H1 (cell line): Measurements from ENCODE around the gene GJC2. TPM values are rescaled to one million over a fixed set of nuclear protein-coding genes. Genes with fewer than 3 reads are reported as not detected.

Experiments
- BRCA1 ChIP-seq: IDR thresholded peaks from 2 replicates; pipeline ENCODE4 v1.6.1; 2012; ENCODE audit warnings: low read depth, low read length, improper control_type of control experiment
- CBX8 ChIP-seq: fragments of 300-800, 300-1000 bp; sonication (generic); IDR thresholded peaks from 2 replicates; pipeline ENCODE4 v1.7.1; 2016; ENCODE audit warnings: low read depth, low read length, borderline replicate concordance
- EGR1 ChIP-seq: IDR thresholded peaks from 2 replicates; pipeline ENCODE4 v1.6.1; 2011; ENCODE audit warnings: low read depth, low read length, borderline replicate concordance
- FOSL1 ChIP-seq: IDR thresholded peaks from 2 replicates; pipeline ENCODE4 v1.6.1; 2011; ENCODE audit warnings: mild to moderate bottlenecking, low read depth, low read length, moderate library complexity; ENCODE audit not compliant: insufficient read depth
- KDM5A ChIP-seq: fragments of 200-600 bp; IDR thresholded peaks from 2 replicates; pipeline ENCODE4 v1.7.1; 2012; ENCODE audit warnings: mild to moderate bottlenecking, low read length, inconsistent platforms, mixed read lengths
- RNF2 ChIP-seq: fragments of 200-900, 300-1000 bp; sonication (generic); IDR thresholded peaks from 2 replicates; pipeline ENCODE4 v1.7.1; 2016; ENCODE audit warnings: borderline replicate concordance, low read depth, mild to moderate bottlenecking, antibody characterized with exemption, low read length; ENCODE audit not compliant: poor library complexity, severe bottlenecking; ENCODE audit errors: missing control alignments
- SUZ12 ChIP-seq: fragments of 200-600 bp; sonication (generic); IDR thresholded peaks from 2 replicates; pipeline ENCODE4 v1.6.1; 2012; ENCODE audit warnings: mild to moderate bottlenecking, inconsistent platforms, low read length, moderate library complexity, mixed read lengths
- TCF12 ChIP-seq: IDR thresholded peaks from 2 replicates; pipeline ENCODE4 v1.6.1; 2011; ENCODE audit warnings: low read depth, mild to moderate bottlenecking, low read length
- polyA plus RNA-seq, 7 experiments: library from polyadenylated mRNA; depleted of rRNA in 3 of 7; stranded (reverse) in 5 of 7; unstranded in 2 of 7; fragments of >200 nt in 5 of 7; fragments of 200-250 nt in 2 of 7; gene quantifications; 1 replicate in 5 of 7; 2 replicates in 1 of 7; 4 replicates in 1 of 7; pipeline versions ENCODE4 v1.2.1 to v1.2.3, GENCODE V29; 2011 to 2013; ENCODE audit warnings: missing spikeins in 2 of 7, mixed read lengths in 2 of 7
- total RNA-seq: library from RNA; stranded (reverse); fragmentation: NEBNext Ultra II Directional; extraction: Animal tissue kit (Norgen Biotek cat#: 25700); gene quantifications from 2 replicates; pipeline ENCODE4 v1.2.1, GENCODE V29; 2021
- TF ChIP-seq, protein P1 (sequence below), 3 experiments: IDR thresholded peaks; 1 replicate in 2 of 3; 2 replicates in 1 of 3; pipeline versions ENCODE4 v1.5.1 to v1.6.1; 2011; ENCODE audit warnings: low read length in 3 of 3, mild to moderate bottlenecking in 3 of 3, inconsistent platforms in 2 of 3, low read depth in 1 of 3, moderate library complexity in 1 of 3; ENCODE audit not compliant: insufficient read depth in 1 of 3; ENCODE audit errors: control extremely low read depth in 1 of 3
- TF ChIP-seq, protein P2 (sequence below): IDR thresholded peaks from 2 replicates; pipeline ENCODE4 v1.6.1; 2012; ENCODE audit warnings: inconsistent platforms

GJC2 gene
- total and polyA plus RNA-seq, 2 of the 8 experiments (the other 6 are each of a cell fraction or from before 2014, with no cell fraction given): 0.17 to 0.54 TPM

DNA sequence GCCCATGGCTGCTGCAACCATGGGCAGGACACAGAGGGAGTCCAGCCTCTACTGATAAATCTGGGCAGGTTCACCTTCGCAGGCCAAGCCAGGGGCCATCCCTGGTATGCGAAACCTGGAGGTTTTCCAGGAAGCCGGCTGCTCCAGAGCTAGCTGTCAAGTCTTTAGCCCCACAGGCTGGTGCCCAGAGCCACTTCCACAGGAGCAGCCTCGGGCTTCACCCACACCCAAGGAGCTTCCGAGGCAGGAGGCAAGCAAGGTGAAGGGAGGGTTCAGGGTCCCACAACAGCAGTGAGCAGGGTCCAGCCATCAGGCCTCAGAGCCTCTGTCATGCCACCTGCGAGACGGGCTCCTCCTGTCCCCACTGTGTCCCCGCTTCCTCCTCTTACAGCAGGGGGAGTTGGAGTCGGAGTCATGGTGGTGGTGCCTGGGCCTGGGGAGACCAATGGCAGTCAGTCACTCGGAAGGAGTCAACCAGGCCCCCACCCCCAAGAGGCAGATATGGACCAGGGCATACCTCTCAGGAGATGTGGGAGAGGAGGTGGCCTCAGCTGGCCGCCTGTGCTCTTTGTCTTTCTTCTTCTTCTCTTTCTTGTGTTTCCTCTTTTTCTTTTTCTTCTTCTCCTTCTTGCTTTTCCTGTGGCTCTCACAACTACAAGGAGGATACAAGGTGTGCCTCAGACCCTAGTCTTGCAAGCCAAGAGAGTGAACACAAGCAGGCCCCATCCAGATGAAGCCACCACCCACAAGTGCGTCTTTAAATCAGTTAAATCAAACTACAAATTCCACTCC is 48.7 kb upstream of the GJC2 start (continued):
- TF ChIP-seq EGR1: no peak
- TF ChIP-seq FOSL1: no peak
- TF ChIP-seq, protein P1, sequence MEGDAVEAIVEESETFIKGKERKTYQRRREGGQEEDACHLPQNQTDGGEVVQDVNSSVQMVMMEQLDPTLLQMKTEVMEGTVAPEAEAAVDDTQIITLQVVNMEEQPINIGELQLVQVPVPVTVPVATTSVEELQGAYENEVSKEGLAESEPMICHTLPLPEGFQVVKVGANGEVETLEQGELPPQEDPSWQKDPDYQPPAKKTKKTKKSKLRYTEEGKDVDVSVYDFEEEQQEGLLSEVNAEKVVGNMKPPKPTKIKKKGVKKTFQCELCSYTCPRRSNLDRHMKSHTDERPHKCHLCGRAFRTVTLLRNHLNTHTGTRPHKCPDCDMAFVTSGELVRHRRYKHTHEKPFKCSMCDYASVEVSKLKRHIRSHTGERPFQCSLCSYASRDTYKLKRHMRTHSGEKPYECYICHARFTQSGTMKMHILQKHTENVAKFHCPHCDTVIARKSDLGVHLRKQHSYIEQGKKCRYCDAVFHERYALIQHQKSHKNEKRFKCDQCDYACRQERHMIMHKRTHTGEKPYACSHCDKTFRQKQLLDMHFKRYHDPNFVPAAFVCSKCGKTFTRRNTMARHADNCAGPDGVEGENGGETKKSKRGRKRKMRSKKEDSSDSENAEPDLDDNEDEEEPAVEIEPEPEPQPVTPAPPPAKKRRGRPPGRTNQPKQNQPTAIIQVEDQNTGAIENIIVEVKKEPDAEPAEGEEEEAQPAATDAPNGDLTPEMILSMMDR (IDR thresholded peaks at IDR 0.05; ENCODE audit: control extremely low read depth in 1 of 3, insufficient read depth in 1 of 3, low read depth in 1 of 3, low read length in 3 of 3): no peak
- no peak for TF ChIP-seq SUZ12
- no peak for TF ChIP-seq RNF2
- no peak for TF ChIP-seq TCF12
- TF ChIP-seq CBX8: no peak
- no peak for TF ChIP-seq KDM5A
- TF ChIP-seq, protein P2, sequence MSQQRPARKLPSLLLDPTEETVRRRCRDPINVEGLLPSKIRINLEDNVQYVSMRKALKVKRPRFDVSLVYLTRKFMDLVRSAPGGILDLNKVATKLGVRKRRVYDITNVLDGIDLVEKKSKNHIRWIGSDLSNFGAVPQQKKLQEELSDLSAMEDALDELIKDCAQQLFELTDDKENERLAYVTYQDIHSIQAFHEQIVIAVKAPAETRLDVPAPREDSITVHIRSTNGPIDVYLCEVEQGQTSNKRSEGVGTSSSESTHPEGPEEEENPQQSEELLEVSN: no peak
- TF ChIP-seq BRCA1: no peak
